ENCODE measurements around the gene AGAP1.

AGAP1 gene

DNA sequence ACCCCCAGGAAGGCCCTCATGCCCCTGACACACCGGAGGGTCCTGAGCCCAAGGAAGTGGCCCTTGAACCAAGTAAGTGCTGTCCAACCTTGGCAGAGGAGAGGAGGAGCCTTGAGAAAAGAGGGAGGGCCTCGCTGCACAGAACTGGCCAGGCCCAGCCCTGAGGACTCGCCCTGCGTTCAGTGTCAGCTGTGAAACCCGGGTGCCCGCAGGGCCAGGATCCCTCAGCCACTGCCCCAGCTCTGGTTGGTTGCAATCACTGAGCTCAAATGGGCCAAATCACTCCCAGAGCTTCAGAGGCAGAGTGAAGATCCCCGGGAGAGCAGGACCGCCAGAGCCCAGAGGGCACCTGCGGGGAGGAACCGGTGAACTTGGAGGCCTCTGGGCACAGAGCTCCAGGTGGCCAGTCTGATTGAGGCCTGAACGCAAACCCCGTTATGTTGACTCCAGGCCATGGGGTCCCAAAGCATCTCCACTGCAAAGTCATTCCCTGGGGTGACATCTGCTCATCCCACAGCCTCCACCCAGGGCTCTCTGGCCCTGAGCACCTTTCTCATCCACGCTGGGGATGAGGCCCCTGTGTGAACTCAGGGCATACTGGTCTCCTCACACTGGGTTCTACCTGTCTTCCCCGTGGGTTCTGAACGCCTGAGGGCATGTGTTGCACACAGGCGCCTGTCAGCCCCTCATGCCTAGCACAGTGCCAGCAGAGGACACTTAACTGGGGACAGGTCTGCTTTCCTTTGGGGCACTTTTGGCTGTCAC is 662.4 kb downstream of the AGAP1 start:
- DNase-seq = no peak

DNA sequence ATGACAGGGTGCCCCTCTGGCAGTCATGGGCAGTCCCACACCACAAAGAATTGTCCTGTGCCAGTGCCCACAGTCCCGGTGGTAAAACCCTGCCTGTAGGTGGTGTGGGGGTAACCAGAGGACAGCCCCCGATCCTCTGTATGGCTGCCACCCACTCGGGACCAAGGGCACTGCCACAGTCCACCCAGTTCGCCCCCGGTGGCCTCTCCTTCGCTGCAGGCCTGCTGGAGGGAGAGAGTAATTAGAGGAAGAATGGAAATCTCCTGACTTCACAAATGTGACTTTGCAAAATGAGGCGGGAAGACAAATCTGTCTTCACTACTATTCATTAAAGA is 663.0 kb downstream of the AGAP1 start:
- DNase-seq = no peak

DNA sequence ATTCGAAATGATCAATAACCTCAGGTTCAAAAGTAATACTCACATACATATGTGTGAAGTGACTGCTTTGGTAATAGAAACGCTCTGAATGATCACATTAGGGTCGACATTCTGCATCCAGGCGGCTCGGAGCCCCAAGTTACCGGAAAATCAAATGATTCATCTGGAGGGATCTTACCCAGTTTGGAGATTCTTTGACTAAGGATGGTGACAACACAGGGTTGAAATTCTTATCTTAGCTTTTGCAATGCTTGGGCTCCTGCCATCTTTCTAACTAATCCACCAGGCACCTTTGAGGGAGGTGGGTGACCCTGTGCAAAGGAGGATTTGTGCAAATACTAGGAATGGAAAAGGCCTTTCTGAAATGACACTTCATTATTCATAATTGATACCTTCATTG is 663.5 kb downstream of the AGAP1 start:
- no peak for DNase-seq

DNA sequence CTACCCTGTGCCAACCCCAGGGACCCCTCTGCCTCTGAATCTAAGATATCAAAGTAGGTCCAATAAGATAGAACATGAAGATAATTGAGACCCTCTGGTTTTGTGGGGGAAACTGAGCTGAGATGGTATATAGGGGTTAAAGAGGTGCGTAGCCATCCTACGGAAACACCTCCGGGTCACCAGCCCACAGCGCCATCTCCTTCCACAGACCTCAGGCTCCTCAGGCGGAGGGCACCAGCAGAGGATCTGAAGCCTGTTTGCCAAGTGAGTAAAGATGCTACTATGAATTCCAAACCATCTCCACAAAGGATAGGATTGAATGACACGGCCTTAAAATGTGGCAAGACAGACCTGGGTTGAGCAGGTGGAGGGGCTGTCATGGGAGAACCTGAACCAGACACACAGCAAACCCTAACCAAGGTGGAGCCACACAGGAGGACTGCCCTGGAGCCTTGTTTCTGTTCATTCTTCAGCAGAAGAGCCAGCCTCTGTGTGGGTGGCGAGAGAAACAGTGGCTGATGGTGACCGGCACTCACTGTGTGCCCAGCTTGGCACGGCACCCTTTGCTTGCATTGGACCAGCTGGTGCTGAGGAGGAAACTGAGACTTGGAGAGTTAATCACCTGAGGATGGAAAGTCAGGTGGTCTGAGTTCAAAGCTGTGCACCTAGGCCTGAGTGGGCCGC is 664.1 kb downstream of the AGAP1 start:
- no peak for DNase-seq

DNA sequence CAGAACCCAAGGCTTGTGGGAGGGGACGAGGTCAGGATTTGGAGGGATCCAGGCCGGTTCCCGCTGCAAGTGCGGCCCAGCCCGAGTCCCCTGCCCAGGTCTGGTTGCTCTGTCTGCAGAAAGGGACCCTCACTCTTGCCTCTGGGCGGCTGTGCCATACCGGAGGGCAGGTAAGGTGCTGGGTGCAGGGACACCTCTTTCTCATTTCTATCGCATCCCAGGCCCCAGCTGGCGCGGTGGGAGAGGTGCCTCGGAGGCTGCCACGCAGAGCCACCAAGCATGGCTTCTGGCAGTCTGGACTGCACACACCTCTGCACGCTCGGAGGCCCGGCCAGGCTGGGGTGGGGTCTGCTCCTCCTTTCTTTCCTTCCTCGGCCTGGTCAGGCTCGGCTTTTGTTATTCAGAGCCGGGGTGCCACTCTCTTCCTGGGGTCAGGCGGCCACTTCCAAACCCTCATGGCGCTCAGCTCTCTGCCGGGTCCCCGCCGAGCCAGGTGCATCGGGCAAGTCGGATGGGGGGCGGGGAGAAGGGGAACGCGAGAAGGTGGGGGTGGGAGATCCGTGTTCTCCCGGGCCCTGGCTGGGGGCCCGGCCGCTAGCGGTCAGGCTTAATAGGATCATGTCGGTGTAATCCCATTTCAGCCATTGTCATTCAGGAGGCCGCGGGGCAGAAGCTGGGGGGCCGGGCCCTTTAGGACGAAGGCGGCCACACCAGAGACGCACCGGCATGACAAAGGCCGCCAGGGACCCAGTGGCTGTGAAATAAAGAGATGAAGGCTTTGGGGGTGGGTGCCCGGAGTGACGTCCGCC is 665.3 kb downstream of the AGAP1 start:
- no peak for DNase-seq

DNA sequence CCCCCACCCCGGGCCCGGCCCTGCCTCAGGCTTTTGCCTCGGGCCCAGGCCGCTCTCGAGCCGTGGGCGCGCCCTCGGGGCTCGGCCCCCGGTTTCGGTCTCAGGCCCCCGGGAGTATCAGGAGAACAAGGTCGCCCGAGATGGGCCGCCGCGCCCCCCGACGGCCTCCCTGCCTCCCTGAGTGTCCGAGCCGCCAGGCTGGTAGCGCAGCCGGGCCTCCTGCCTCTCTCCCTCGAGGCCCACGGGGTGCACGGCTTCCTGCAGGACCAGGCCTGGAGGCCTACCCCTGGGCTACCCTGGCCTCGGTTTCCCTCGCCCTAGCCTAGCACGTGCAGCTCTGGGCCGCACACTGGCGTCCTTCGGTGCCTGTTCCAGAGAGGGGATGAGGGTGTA is 665.9 kb downstream of the AGAP1 start:
- DNase-seq = no peak

DNA sequence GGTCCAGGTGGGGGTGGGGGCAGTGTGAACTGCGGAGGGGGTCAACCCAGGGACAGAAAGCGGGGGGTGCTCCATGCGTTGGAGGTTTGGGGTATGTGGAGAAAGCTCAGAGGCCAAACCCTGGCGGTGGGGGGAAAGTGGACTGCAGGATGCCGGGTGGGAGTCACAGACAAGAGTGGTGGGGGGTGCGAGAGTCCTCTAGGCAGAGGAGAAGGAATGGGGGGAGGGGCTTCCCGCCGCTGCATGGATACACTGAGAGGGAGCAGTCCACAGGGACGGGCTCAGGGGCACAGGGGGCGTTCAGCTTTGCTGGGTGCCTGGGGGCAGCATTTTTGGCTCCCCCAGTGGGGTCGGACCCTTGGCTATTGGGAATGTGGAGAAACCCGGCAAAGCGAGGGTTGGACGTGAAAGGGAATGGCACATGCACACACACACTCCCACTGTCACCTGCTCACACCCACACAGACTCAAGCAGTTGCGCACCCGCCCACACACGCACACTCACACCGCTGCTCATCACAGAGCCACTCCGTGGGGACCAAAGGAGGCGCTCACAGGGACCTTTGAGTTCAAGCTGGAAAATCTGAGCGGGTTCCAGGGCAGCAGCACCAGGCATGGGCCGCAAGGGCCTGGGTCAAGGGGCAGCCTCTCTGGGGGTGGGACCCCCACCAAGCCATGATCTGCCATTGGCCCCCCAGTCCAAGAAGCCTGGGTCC is 666.7 kb downstream of the AGAP1 start:
- no peak for DNase-seq

DNA sequence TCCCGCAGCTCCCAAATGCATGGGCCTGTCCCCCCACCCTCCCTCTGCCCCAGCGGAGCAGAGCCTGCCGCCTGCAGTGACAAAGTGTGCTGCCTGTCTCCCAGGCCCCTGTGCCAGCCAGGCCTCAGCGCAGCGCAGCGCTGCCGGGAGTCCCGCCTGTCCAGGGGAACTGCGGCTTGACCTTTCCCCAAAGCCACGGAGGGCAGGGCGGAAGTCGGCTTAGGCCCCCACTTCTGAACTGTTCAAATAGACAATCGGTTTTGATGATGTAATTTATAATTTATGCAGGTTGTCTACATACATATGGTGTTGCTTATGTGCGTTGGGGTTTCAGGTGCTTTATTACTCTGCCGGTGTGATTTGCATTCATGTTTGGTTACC is 667.2 kb downstream of the AGAP1 start:
- DNase-seq = no peak

DNA sequence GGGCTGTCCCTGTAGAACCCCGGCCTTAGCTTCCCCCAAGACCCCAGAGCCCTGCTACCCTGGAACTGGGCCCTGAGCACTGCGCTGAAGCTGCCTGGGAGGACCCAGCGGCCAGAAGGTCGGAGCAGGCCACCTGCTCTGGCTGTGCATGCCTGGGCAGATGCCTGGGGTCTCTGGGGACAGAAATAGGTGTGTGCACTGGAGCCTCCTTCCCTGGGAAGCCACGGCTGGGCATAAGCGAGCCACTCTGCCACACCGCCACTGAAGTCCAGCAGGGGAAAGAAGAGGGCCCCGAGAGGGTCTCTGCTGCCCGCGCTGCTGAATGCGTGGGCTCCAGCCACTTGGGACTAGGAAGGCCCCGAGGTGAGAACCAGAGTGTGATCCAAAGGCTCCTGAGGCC is 667.7 kb downstream of the AGAP1 start:
- no peak for DNase-seq

DNA sequence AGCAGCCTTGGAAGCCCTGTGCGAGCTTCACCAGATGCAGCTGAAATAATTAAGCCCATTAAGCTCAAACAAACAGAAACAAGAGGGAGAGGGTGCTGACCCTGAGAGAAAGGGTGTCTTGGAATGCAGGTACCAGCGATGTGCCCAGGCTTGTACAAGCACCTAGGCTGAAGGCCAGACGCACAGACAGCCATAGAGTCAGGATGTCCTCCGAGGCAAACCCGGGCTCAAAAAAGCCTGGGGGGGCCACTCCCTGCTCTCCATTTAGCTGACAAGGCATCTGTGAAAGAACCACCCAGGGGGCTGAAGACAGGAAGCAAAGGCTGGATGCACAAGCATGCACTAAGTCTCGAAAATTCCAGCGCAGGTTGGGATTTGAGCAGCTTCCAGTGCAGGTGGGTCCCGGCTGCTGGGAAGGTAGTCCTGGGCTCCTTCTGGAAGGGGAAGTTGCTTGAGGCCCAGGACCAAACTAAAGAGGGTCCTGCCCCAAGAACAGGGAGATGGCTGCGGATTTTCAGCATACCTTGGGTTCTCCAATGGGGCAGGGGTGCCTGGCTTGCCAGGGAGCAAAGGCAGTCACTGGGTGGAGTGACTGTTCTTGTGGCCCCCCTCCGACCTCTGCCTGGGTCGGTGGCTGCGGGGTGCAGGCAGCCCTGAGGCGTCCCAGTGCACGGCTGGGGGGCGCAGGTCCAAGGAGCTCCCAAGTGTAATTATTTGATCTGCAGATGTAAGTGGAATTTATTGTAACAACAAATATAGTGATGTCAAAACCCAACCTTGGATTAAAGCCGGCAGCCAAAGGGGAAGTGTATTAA is 668.4 kb downstream of the AGAP1 start:
- no peak for DNase-seq

DNA sequence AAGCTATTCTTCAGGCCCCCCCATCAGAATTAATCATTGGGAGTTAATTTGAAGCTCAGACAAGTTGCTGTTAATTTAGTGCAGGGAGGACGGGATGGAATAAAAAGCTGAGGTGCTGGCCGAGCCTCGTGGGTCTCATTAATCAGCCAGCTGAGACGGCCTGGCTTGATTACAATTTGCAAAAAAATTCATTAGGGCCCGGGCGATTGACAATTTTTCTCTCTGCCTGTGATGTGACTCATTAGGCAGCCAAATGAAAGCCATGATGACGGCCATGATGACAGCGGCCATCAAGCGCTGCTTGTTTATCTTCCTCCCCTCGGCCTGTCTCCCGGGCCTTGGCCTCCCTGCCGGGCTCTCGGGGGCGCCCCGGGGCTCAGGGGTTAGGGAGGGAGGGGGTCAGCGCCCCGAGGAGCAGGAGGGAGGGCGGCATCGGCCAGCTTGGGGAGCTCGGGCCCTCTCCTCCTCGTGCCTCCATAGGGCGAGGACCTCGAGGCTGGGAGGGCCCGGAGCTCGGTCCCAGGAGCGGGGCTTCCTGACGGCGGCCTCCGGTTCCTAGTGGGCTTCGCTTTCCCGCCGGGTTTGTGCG is 669.1 kb downstream of the AGAP1 start:
- DNase-seq = no peak

DNA sequence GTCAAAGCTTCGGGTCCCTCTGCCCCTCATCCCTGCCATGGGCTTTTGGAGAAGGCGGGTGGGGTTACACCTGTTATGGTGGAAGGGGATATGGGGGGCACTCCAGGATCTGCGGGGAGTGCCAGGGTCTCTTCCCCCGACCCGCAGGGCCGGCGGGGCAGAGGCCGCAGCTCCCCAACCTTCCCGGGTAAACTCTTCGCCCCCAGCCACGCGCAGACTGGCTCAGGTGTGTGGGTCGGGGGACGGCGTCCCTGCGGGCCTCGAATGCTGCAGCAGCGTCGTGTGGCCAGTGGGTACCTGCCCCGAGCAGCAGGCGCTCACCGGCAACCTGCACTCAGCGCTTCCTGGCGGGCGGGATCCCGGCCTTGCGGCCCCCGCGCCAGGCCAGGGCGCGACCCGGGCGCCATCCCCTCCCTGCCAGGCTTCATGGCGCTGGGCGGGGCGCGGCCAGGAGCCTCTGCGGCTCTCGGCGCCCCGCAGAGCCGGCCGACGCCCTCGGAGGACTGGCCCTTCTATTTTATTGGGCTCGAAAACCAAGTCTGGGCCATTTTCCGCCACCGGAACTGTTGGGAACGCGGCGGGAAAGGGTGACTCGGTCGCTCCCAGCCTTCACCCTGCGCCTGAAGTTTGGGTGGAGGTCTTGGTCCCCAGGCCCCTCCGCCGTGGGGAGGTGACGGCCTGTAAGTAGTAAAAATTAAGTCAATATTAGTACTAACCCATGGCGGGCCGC is 669.8 kb downstream of the AGAP1 start:
- DNase-seq = no peak

DNA sequence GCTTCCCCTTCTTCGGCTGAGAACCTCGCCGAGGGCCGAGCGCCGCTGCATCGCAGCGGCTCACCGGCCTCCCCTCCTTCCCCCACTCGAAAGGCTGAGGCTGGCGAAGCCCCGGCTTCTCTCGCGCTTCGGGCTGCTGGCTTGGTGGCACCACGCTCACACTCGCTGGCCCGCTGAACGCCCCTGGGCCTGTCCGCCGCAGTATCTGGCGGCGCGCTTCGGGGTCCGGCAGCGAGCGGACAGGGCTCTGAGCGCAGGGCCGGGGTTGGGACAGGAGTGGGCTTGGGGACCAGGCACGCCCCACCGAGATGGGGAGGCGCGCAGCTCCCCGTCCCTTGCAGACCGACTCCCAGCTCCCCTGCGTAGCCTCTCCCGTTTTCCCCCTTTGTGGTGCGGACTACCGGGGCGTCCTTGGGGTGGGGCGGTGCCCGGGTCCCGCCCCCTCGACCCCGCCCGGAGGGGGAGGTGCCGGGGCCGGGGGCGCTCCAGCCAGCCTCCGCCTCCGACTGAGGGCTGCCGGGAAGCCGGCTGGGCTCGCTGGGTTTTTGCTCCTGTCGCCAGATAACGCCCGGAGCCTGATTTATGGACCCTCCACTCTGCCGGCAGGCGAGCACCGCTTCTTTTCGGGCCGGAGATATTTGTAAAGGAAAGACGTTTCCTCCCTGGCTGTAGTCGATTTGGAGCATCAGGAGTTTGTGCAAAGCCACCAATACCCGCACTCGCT is 670.5 kb downstream of the AGAP1 start:
- no peak for DNase-seq

DNA sequence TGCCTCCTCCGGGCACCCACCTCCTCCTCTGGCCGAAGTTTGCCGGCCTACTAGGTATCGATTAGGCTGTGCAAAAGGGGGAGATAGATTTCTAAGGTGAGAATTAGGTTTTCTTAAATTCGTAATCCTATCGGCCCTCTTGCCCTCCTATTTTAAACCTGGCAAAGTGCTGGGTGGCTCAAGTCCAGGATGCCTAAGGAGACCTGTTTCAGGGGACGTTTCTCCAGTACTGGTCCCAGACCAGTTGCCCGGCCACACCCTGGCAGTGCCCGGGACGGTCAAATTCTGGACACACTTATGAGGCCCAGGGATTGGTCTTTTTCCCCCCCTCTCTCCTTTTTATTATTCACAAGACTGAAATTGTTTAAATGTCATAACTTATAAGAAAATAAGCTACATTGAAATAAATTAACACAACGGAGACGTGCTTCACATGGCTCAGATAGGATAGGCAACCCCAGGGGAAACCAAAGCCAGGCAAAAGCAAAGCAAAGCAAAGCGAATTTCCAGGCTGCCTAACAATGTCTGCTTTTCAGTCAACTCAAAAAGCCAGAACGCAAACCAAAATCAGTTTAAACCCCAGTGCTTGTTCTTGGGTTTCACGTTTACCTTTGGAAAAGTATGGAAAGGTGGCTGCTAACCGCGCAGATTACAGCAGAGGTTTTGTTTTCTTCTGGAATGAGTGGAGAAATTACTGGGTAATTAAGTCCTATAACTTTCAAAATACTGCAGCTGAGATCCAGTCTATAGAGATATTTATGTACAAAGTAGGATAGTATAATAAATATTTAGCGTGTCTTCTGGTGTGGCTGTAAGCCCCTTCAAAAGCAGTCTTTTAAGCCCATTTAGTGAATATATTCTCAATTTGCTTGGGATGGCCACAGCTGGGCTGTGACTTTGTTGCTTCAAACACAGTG is 671.3 kb downstream of the AGAP1 start:
- no peak for DNase-seq

DNA sequence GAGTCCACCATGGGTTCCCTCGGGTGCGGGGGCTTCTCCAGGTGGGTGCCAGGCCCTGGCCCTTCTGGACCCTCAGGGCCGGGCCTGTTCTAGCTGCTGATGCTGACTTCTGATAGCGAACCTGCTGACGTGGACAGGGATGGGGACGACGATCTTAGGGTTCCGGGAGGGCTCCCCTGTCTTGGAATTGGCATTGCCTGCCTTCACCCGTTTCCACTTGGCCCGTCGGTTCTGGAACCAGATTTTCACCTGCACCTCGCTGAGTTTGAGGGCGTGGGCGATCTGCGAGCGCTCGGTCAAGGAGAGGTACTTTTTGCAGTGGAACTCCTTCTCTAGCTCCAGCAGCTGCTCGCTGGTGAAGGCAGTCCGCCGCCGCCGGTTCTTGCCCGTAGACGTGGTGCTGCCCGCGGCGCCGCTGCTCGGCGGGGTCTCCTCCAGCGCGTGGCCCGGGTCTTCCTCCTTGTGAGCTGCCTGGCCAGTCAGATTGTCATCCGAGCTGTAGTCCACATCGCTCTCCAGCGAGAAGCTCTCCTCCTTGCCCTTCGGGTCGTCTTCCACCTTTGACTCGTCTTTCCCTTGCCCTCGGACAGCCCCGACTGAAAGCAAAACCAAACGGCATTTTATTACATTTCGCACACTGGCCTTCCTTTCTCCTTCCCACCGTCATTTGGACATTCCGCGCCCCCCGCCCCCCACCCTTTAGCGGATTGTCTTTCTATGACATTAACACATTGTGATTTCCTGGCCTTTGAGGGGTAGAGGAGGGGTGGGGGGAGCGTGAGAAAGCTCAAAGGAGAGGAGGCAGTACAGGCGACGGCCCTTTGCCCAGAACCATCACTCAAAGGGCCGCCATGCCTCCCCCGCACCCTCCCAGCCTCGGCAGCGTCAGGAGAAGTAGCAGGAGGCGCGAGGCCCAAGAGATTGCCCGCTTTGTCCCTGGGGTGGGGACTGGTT is 672.3 kb downstream of the AGAP1 start:
- DNase-seq = no peak

DNA sequence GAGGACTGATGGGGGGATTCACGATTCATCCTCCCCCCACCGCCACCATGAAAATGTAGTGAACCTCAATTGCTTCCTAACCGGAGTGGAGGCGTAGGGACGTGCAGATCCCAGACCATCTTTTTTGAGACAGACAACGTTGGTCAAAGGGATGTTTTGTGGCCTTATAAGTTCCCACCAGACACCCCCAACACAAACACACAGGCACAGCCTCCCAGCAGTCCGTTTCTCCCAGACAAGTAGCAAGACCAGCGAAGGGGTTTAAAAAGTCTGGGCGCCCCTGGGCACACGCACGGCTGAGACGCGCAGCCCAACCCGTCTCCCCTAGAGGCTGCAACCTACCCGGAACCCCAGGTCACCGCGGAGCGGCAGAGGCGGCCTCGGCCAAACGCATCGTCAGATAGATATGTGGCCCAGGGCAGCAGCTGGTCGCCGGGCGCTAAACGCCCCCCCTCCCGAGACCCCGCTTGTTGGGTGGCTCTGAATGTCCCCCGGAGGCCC is 673.0 kb downstream of the AGAP1 start:
- no peak for DNase-seq

DNA sequence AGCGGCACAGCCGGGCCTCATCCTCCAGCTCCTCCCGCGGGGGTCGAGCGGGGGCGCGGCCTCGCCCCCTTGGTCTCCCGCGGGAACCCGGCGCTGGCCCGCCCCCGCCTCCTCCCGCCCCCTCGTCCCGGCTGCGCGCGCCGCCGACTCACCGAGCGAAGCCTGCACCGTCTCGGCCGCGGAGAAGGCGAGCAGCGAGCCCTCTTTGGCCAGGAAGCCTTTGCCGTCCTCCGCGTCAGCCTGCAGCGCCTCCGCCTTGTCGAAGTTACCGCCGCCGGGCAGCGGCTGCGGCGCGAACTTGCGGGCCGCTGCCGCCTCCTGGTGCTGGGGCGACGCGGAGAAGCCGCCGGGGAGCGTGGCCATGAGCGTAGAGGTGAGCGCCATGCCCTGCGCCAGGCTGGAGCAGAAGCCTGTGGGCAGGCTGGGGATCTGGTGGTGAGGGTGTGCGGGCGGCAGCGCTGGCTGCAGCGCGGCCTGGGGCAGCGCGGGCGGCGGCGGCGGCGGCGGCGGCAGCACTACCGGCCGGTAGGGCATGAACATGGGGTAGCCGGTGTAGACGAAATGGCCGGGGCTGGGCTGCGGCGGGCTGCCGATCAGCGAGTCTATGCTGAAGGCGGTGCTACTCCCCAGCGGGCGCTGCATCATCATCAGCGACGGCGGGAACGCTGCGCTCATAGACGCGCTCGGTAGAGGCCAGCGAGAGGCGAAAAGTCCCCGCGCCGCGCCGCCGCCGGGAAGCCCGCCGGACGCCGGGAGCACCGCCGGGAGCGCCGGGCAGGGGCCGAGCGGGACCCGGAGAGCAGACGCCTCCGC is 673.7 kb downstream of the AGAP1 start:
- peak in 1 of 4 experiments; percentile 27 for DNase-seq
